Stomach (tissue), 9 donors: ENCODE results near the gene TK2. TPM values are rescaled to one million over a fixed set of nuclear protein-coding genes. Genes with fewer than 3 reads are reported as not detected.
"Not testable (repeated sequence)": the region's sequence is repeated elsewhere in the genome, so short reads cannot be mapped to it uniquely, and the experiment has no call there.

Experiments
- DNase-seq, 2 donors: peaks; one replicate each; pipeline versions ENCODE4 v3.0.0 to v3.0.0-alpha.2; 2013 to 2019
- H3K27ac ChIP-seq, 5 donors: fragments of 200-600 bp in 4 of 5; sonication (generic) in 4 of 5; one replicate each; pipeline ENCODE4 v1.5.1; 2013 to 2019; ENCODE audit warnings: mild to moderate bottlenecking in 1 of 5, moderate library complexity in 1 of 5
- H3K27me3 ChIP-seq, 3 donors: fragments of 200-600 bp; sonication (generic); one replicate each; pipeline ENCODE4 v1.5.1; 2017 to 2019; ENCODE audit warnings: mixed run types in 1 of 3
- H3K36me3 ChIP-seq, 4 donors: fragments of 200-600 bp; sonication (generic); 1 replicate in 3 of 4; 2 replicates in 1 of 4; pipeline ENCODE4 v1.5.1; 2016 to 2019
- H3K4me1 ChIP-seq, 4 donors: fragments of 200-600 bp; sonication (generic); one replicate each; pipeline ENCODE4 v1.5.1; 2016 to 2019
- H3K4me3 ChIP-seq, 4 donors: fragments of 200-600 bp; sonication (generic) in 3 of 4; one replicate each; pipeline ENCODE4 v1.5.1; 2016 to 2019; ENCODE audit warnings: mild to moderate bottlenecking in 1 of 4
- H3K9me3 ChIP-seq, 4 donors: fragments of 200-600 bp; sonication (generic); one replicate each; pipeline ENCODE4 v1.5.1; 2016 to 2019
- CTCF ChIP-seq, 7 experiments: fragments of 450-650 bp in 4 of 7; fragments of 200-600 bp in 3 of 7; sonication (generic) in 3 of 7; IDR thresholded peaks; one replicate each; pipeline ENCODE4 v1.5.1; 2016 to 2019; ENCODE audit warnings: antibody characterized with exemption in 7 of 7, control low read depth in 2 of 7, mild to moderate bottlenecking in 1 of 7
- EP300 ChIP-seq: sonication (generic); formaldehyde crosslinking; IDR thresholded peaks from one replicate; pipeline ENCODE4 v1.6.1; 2017; ENCODE audit warnings: antibody characterized with exemption
- POLR2A ChIP-seq, 4 donors: fragments of 450-650 bp; IDR thresholded peaks; one replicate each; pipeline ENCODE4 v1.6.1; 2016; ENCODE audit warnings: antibody characterized with exemption in 4 of 4, control low read depth in 2 of 4, mild to moderate bottlenecking in 1 of 4, moderate library complexity in 1 of 4
- POLR2AphosphoS5 ChIP-seq, 3 donors: sonication (generic); formaldehyde crosslinking; IDR thresholded peaks; one replicate each; pipeline ENCODE4 v1.6.1; 2016; ENCODE audit warnings: antibody characterized with exemption in 3 of 3
- WGBS, 5 donors: extraction: QIAGEN DNeasy Blood & Tissue Kit in 3 of 5; methylation state at CpG; one replicate each; pipeline versions ENCODE4 v1.1.5 to v1.1.7; 2013 to 2018; 5-methylcytosine and 5-hydroxymethylcytosine counted together
- intact Hi-C: fragments of 100-400 bp; cut with DNase I; formaldehyde crosslinking; loops from one replicate; pipeline ENCODE4 v1.15.1; 2023; ENCODE audit warnings: low total_unique reads
- polyA plus RNA-seq, 3 donors: library from polyadenylated mRNA; stranded (reverse); fragments of 200-250 nt; gene quantifications; one replicate each; pipeline ENCODE4 v1.2.3, GENCODE V29; 2013
- total RNA-seq, 5 donors: library from RNA; depleted of rRNA; stranded (reverse); fragments of >200 nt; gene quantifications; one replicate each; pipeline versions ENCODE4 v1.1.0 to v1.2.3, GENCODE V29; 2014 to 2016
- donor health status: healthy with polysubstance abuse.
- donor health status: Bipolar disorder and iron deficiency.
- donor health status: healthy.

TK2 gene
- total and polyA plus RNA-seq, 8 donors: 9.8 to 25.0 (median 14.9) TPM

DNA sequence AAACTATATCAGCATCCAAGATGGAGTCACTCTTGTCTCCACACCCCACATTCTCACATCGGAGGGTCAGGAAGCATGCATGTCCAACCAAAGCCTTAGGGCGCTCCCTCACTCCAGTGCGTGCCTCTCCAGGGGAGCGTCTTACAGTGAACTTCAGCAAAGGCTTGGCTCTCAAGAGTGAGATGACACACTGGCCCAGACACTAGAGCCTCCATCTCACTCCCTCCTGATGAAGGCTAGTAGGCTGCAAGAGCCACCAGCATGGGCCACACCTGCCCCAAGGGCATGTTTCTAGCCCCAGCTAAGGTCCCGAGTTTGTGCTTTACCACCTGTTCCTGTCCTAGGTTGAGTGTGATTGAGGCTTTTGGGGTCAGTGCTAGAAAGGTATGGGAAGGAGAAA lies 82.3 kb downstream of the TK2 start:
- Histone ChIP-seq H3K27me3 (peaks cover 0 to 28% (median 0%) of the 10 kb centered on the region in 3 donors), H3K4me1 (no peaks in the 10 kb centered on the region), H3K27ac (no peak overlapping the region), H3K36me3 (no peaks in the 10 kb centered on the region), H3K4me3 (no peak overlapping the region), H3K9me3 (peaks cover 0 to 9% (median 7%) of the 10 kb centered on the region in 4 donors)
- intact Hi-C loops: no loop called here
- WGBS, 5 donors: 87 to 92% (median 90%) methylated on average over 4 to 5 of the region's 5 CpGs
- DNase-seq: no peak
- TF ChIP-seq CTCF (IDR thresholded peaks at IDR 0.05) (no peak), POLR2AphosphoS5 (IDR thresholded peaks at IDR 0.05) (no peak)

GRCh38 chr16:66466636-66467035 lies 83.3 kb downstream of the TK2 start:
- H3K4me1 ChIP-seq, intact Hi-C loops, DNase-seq, H3K4me3 ChIP-seq, H3K9me3 ChIP-seq, H3K36me3 ChIP-seq, H3K27ac ChIP-seq: not testable (repeated sequence)
- peaks cover 0 to 35% (median 0%) of the 10 kb centered on the region in 3 donors for H3K27me3 ChIP-seq
- 86 to 93% (median 91%) methylated on average over 6 of the region's 6 CpGs for WGBS, 5 donors

DNA sequence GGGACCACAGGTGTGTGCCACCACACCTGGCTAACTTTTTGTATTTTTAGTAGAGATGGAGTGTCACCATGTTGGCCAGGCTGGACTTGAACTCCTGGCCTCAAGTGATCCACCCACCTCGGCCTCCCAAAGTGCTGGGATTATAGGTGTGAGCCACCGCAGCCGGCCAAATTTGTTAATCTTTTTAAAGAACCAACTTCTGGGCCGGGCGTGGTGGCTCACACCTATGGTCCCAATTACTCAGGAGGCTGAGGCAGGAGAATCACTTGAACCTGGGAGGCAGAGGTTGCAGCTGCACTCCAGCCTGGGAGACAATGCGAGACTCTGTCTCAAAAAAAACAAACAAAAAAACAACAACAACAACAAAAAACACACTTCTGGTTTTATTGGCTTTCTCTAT lies 84.0 kb downstream of the TK2 start:
- DNase-seq, H3K4me1 ChIP-seq, intact Hi-C loops, H3K27ac ChIP-seq, H3K4me3 ChIP-seq, H3K36me3 ChIP-seq, H3K9me3 ChIP-seq: not testable (repeated sequence)
- peaks cover 0 to 42% (median 0%) of the 10 kb centered on the region in 3 donors for H3K27me3 ChIP-seq
- WGBS, 5 donors: 85 to 89% (median 86%) methylated on average over 6 of the region's 6 CpGs

GRCh38 chr16:66462912-66463311 lies 87.0 kb downstream of the TK2 start:
- H3K9me3 ChIP-seq: peaks cover 0 to 9% (median 7%) of the 10 kb centered on the region in 4 donors
- H3K27me3 ChIP-seq: peaks cover 0 to 54% (median 28%) of the 10 kb centered on the region in 3 donors
- 50 to 86% (median 77%) methylated on average over 1 of the region's 1 CpG for WGBS, 5 donors
- TF ChIP-seq POLR2A (IDR thresholded peaks at IDR 0.05): no peak
- no peak for TF ChIP-seq EP300
- TF ChIP-seq POLR2AphosphoS5 (IDR thresholded peaks at IDR 0.05): no peak
- no peak for TF ChIP-seq CTCF (IDR thresholded peaks at IDR 0.05)
- H3K4me1 ChIP-seq: no peaks in the 10 kb centered on the region
- no peak overlapping the region for H3K4me3 ChIP-seq
- no peak for DNase-seq
- no peaks in the 10 kb centered on the region for H3K36me3 ChIP-seq
- intact Hi-C loops: no loop called here
- no peak overlapping the region for H3K27ac ChIP-seq

GRCh38 chr16:66460703-66461102 lies 89.2 kb downstream of the TK2 start:
- DNase-seq: no peak
- H3K4me3 ChIP-seq: no peak overlapping the region
- H3K9me3 ChIP-seq: no peaks in the 10 kb centered on the region
- intact Hi-C loops: no loop called here
- 76 to 96% (median 82%) methylated on average over 1 of the region's 1 CpG for WGBS, 5 donors
- TF ChIP-seq POLR2A (IDR thresholded peaks at IDR 0.05): no peak
- no peak for TF ChIP-seq POLR2AphosphoS5 (IDR thresholded peaks at IDR 0.05)
- no peak for TF ChIP-seq EP300
- no peak for TF ChIP-seq CTCF (IDR thresholded peaks at IDR 0.05)
- H3K36me3 ChIP-seq: no peaks in the 10 kb centered on the region
- no peaks in the 10 kb centered on the region for H3K4me1 ChIP-seq
- H3K27ac ChIP-seq: no peak overlapping the region
- H3K27me3 ChIP-seq: peaks cover 0 to 60% (median 33%) of the 10 kb centered on the region in 3 donors
